ENCODE data around the gene TPMT. TPM values are rescaled to one million over a fixed set of nuclear protein-coding genes. Genes with fewer than 3 reads are reported as not detected.

TPMT gene
- total RNA-seq, 1 experiment from 2014 or later, result 9.7 TPM

GRCh38 chr6:18101873-18102272 lies 53.0 kb downstream of the TPMT start:
- intact Hi-C loops (cut with micrococcal nuclease; ENCODE audit: unreplicated experiment), result no loop called here
- in situ Hi-C loops (cut with HindIII; ENCODE audit: low pct_unique_long_range_greater_than_20kb, low sequenced_read_pairs), result no loop called here
- DNase-seq (ENCODE audit: low read depth, low spot score), result no peak
- TF ChIP-seq CTCF (IDR thresholded peaks at IDR 0.05) (no peak), TCF7L2 (IDR thresholded peaks at IDR 0.05; ENCODE audit: low read depth, low read length) (no peak), REST (IDR thresholded peaks at IDR 0.05; ENCODE audit: insufficient read depth in 1 of 2, low read depth in 2 of 2, low read length in 1 of 2) (no peak), POLR2AphosphoS5 (IDR thresholded peaks at IDR 0.05; ENCODE audit: low read depth, low read length) (no peak), SIN3A (IDR thresholded peaks at IDR 0.05; ENCODE audit: borderline replicate concordance, insufficient read depth, low read depth, low read length) (no peak)
- no TSS peak for BruUV-seq (replicated peaks)
- no peak overlapping the region for H3K27ac ChIP-seq (ENCODE audit: low read length)
- no peaks in the 10 kb centered on the region for H3K4me1 ChIP-seq (ENCODE audit: control insufficient read depth, insufficient read depth, low read length)
- no peaks in the 10 kb centered on the region for H3K27me3 ChIP-seq (ENCODE audit: control insufficient read depth, insufficient read depth, low read length)
- ChIA-PET CTCF (no interaction called here), POLR2A (no interaction called here)
- 0 out of 2 replicates have a peak, but pooled peaks cover 10% of the 10 kb centered on the region for H3K9me3 ChIP-seq (ENCODE audit: control insufficient read depth, insufficient read depth, low read depth, low read length)
- H3K36me3 ChIP-seq (ENCODE audit: control insufficient read depth, insufficient read depth, low read length), result no peaks in the 10 kb centered on the region
- ATAC-seq, result no peak
- no peak overlapping the region for H3K4me3 ChIP-seq (ENCODE audit: low read depth in 2 of 2, low read length in 2 of 2)

GRCh38 chr6:18101271-18101670 lies 53.6 kb downstream of the TPMT start:
- H3K4me1 ChIP-seq (ENCODE audit: control insufficient read depth, insufficient read depth, low read length), result no peaks in the 10 kb centered on the region
- intact Hi-C loops (cut with micrococcal nuclease; ENCODE audit: unreplicated experiment), result no loop called here
- in situ Hi-C loops (cut with HindIII; ENCODE audit: low pct_unique_long_range_greater_than_20kb, low sequenced_read_pairs), result no loop called here
- no TSS peak for BruUV-seq (replicated peaks)
- no peak for ATAC-seq
- no peaks in the 10 kb centered on the region for H3K27me3 ChIP-seq (ENCODE audit: control insufficient read depth, insufficient read depth, low read length)
- no peak for DNase-seq (ENCODE audit: low read depth, low spot score)
- no peak for TF ChIP-seq POLR2AphosphoS5 (IDR thresholded peaks at IDR 0.05; ENCODE audit: low read depth, low read length)
- no peak for TF ChIP-seq REST (IDR thresholded peaks at IDR 0.05; ENCODE audit: insufficient read depth in 1 of 2, low read depth in 2 of 2, low read length in 1 of 2)
- no peak for TF ChIP-seq SIN3A (IDR thresholded peaks at IDR 0.05; ENCODE audit: borderline replicate concordance, insufficient read depth, low read depth, low read length)
- TF ChIP-seq CTCF (IDR thresholded peaks at IDR 0.05), result no peak
- TF ChIP-seq TCF7L2 (IDR thresholded peaks at IDR 0.05; ENCODE audit: low read depth, low read length), result no peak
- H3K27ac ChIP-seq (ENCODE audit: low read length), result no peak overlapping the region
- H3K4me3 ChIP-seq (ENCODE audit: low read depth in 2 of 2, low read length in 2 of 2), result no peak overlapping the region
- CTCF ChIA-PET, result no interaction called here
- 0 out of 2 replicates have a peak, but pooled peaks cover 7% of the 10 kb centered on the region for H3K9me3 ChIP-seq (ENCODE audit: control insufficient read depth, insufficient read depth, low read depth, low read length)
- POLR2A ChIA-PET, result no interaction called here
- H3K36me3 ChIP-seq (ENCODE audit: control insufficient read depth, insufficient read depth, low read length), result no peaks in the 10 kb centered on the region

Data from Panc1 (cell line).